Bronchial epithelial cell (primary cell): Measurements from ENCODE around the gene OBI1. TPM values are rescaled to one million over a fixed set of nuclear protein-coding genes. Genes with fewer than 3 reads are reported as not detected.
A peak's percentile ranks its signal among the peaks of the same experiment; 100 is the strongest.

Experiments
- DNase-seq: peaks from one replicate; pipeline ENCODE4 v3.0.0-alpha.2; 2010; ENCODE audit warnings: low read depth
- FAIRE-seq: peaks from 2 replicates; lab custom pipeline; 2011; peaks lifted over from hg19 to GRCh38; lab: Jason Lieb, UNC
- H3K27me3 ChIP-seq: 2 replicates; pipeline ENCODE4 v1.5.1; 2011; ENCODE audit warnings: low read length; ENCODE audit not compliant: control insufficient read depth, insufficient read depth
- H3K36me3 ChIP-seq: 2 replicates; pipeline ENCODE4 v1.5.1; 2011; ENCODE audit warnings: low read length; ENCODE audit not compliant: control insufficient read depth, insufficient read depth
- H3K4me3 ChIP-seq: 2 replicates; pipeline ENCODE4 v1.5.1; 2011; ENCODE audit warnings: mild to moderate bottlenecking, low read depth, low read length, control low read depth
- total RNA-seq: library from RNA; depleted of rRNA; stranded (reverse); fragments of >200 nt; gene quantifications from 2 replicates; pipeline ENCODE4 v1.2.1, GENCODE V29; 2014
- TF ChIP-seq, protein P1 (sequence below): IDR thresholded peaks from 2 replicates; pipeline ENCODE4 v1.5.1; 2011; ENCODE audit warnings: mild to moderate bottlenecking, moderate library complexity, low read length, control low read depth, inconsistent platforms; ENCODE audit not compliant: insufficient read depth, severe bottlenecking

OBI1 gene
- total RNA-seq, 1 donor from 2014 or later = 16.6 TPM

DNA sequence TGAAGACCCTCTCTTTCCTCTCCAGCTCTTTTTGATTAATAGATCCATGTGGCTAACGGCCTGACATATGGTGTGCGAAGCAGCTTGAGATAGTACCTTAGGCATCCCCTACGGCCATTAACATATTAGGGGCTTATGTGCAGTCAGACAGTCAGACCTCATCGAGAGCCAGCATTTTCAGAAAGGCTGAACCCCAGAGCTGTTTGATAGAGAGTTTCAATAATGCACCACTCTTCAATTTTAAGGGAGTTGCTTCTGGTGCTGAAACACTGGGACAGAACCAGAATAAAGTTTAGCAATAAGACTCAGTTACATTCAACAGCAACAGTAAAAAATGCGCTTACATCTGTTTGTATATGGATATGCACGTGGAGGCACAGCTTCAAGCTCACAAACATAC lies 66.4 kb downstream of the OBI1 start:
- Histone ChIP-seq H3K27me3 (peaks cover 39% of the 10 kb centered on the region), H3K4me3 (no peak overlapping the region), H3K36me3 (no peaks in the 10 kb centered on the region)
- FAIRE-seq (no peak), DNase-seq (no peak)
- TF ChIP-seq, protein P1, sequence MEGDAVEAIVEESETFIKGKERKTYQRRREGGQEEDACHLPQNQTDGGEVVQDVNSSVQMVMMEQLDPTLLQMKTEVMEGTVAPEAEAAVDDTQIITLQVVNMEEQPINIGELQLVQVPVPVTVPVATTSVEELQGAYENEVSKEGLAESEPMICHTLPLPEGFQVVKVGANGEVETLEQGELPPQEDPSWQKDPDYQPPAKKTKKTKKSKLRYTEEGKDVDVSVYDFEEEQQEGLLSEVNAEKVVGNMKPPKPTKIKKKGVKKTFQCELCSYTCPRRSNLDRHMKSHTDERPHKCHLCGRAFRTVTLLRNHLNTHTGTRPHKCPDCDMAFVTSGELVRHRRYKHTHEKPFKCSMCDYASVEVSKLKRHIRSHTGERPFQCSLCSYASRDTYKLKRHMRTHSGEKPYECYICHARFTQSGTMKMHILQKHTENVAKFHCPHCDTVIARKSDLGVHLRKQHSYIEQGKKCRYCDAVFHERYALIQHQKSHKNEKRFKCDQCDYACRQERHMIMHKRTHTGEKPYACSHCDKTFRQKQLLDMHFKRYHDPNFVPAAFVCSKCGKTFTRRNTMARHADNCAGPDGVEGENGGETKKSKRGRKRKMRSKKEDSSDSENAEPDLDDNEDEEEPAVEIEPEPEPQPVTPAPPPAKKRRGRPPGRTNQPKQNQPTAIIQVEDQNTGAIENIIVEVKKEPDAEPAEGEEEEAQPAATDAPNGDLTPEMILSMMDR = no peak

DNA sequence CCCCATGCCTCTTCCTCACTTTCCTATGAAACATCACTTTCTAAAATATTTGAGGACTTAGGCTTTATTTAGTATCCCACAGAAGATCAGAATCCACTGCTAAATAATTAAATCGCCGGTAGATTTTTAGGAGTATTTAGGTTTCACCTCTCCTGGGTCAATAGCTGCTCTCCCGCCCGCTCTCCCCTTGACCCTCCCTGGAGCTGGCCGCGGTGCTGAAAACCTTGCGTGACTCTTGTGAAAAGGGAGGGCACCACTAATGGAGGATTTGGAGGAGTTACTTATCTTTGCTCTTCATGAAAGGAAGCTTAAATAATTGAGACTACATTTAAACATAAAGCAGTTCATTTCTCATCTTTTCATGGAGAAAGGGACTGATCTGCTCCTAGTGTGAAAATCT lies 69.7 kb downstream of the OBI1 start:
- DNase-seq (no peak), FAIRE-seq (no peak)
- TF ChIP-seq, protein P1 = no peak
- no peaks in the 10 kb centered on the region for H3K36me3 ChIP-seq
- H3K4me3 ChIP-seq = no peak overlapping the region
- peaks cover 18% of the 10 kb centered on the region for H3K27me3 ChIP-seq

DNA sequence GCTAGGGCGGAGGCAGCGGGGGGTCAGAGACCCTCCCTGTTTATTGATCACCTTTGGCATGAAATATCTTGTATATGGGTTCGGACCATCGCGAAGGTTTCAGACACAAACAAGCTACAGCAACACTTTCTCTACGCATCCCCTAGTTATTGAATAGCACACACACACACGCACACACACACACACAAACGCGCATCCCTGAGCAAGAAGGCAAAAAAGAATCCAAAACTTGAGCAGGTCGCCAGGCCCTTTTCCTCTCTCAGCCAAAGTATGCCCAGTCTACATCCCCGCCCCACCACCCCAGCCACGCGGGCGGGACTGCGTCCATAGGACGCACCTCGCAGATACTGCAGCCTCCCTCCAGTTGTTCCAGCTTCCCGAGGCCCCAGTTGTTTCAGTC lies 71.6 kb downstream of the OBI1 start:
- DNase-seq = no peak
- peaks cover 7% of the 10 kb centered on the region for H3K27me3 ChIP-seq
- H3K4me3 ChIP-seq = no peak overlapping the region
- no peaks in the 10 kb centered on the region for H3K36me3 ChIP-seq
- FAIRE-seq = no peak
- TF ChIP-seq, protein P1 = no peak

DNA sequence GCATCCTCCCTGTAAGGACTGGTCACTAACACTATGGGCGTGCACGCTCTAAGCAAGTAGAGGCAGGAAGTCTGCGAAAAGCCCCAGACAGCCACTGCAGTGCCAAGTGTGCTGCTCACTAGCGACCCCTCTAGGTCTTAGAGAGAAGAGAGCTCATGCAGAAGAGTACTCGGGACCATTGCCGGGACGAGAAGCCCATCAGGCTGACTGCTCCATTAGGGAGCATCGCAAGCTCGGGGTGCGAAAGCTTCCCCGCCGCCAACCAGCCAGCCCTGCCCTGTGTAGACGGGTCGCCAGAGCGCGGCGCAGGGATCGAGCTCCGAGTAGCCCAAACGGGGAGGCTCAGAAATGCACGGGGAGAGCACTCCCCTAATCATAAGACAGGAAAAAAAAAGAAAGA lies 72.2 kb downstream of the OBI1 start:
- TF ChIP-seq, protein P1 = peak; percentile 16
- Histone ChIP-seq H3K36me3 (no peaks in the 10 kb centered on the region), H3K4me3 (no peak overlapping the region), H3K27me3 (peaks cover 7% of the 10 kb centered on the region)
- FAIRE-seq (no peak), DNase-seq (no peak)

DNA sequence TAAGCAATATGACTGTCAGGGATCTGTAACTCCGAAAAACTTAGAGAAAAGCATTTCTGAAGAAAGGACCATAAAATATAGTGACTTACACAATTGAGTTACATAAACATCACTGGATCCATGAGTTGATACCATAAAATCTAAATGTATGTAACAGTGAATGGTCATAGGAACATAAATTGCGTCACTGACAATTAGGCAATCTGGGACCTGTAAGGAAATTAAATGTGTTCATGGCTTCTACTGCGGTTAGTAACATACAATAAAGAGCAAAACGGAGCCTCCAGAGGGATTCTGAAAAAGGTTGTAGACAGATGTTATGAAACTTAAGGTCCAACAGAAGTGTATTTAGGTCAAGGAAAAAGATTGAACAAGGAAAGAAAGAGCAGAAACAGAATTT lies 82.7 kb downstream of the OBI1 start:
- TF ChIP-seq, protein P1 = no peak
- Histone ChIP-seq H3K36me3 (no peaks in the 10 kb centered on the region), H3K4me3 (no peak overlapping the region), H3K27me3 (no peaks in the 10 kb centered on the region)
- FAIRE-seq (no peak), DNase-seq (no peak)

DNA sequence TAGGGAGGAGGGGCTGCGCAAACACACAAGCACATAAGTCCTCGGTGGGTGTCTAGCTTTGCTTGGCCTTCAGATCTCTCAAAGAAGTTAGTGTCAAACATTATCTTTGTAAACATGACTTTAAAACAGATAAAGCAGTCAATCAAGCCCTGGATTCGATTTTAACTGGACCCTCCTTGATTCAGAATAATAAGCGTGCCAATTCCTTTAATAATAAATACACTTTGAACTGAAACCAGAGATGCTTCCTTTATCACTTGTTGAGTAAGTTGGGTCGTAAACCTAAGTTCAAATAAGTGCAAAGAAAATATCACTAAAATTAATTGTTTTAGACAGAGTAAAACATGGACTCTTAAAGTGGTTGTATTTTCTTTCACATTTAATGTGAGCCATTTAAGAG lies 86.5 kb downstream of the OBI1 start:
- FAIRE-seq (no peak), DNase-seq (no peak)
- Histone ChIP-seq H3K27me3 (no peaks in the 10 kb centered on the region), H3K4me3 (no peak overlapping the region), H3K36me3 (no peaks in the 10 kb centered on the region)
- TF ChIP-seq, protein P1 = no peak
